Measurements from ENCODE around the gene MYO10.

MYO10 gene

GRCh38 chr5:16866795-16867576 is 69.1 kb downstream of the MYO10 start:
- Histone ChIP-seq H3K4me1 (ENCODE audit: control insufficient read depth in 1 of 2, insufficient read depth in 2 of 2, low read length in 2 of 2) (peaks cover 24 to 30% of the 10 kb centered on the region in 2 donors), H3K9me3 (ENCODE audit: control insufficient read depth in 1 of 2, low read length in 2 of 2) (no peaks in the 10 kb centered on the region), H3K27ac (ENCODE audit: low read depth, low read length) (no peak overlapping the region), H3K36me3 (ENCODE audit: control insufficient read depth in 1 of 2, insufficient read depth in 2 of 2, low read length in 2 of 2) (no peaks in the 10 kb centered on the region), H3K4me3 (ENCODE audit: low read depth in 1 of 2, low read length in 2 of 2) (no peak overlapping the region), H3K9ac (ENCODE audit: low read depth in 1 of 2, low read length in 2 of 2) (no peak overlapping the region), H3K27me3 (ENCODE audit: control insufficient read depth in 1 of 2, insufficient read depth in 2 of 2, low read length in 2 of 2) (no peaks in the 10 kb centered on the region)

GRCh38 chr5:16866273-16866672 is 69.8 kb downstream of the MYO10 start:
- Histone ChIP-seq H3K9ac (ENCODE audit: low read depth in 1 of 2, low read length in 2 of 2) (no peak overlapping the region), H3K4me1 (ENCODE audit: control insufficient read depth in 1 of 2, insufficient read depth in 2 of 2, low read length in 2 of 2) (peaks cover 24 to 30% of the 10 kb centered on the region in 2 donors), H3K9me3 (ENCODE audit: control insufficient read depth in 1 of 2, low read length in 2 of 2) (no peaks in the 10 kb centered on the region), H3K27ac (ENCODE audit: low read depth, low read length) (no peak overlapping the region), H3K4me3 (ENCODE audit: low read depth in 1 of 2, low read length in 2 of 2) (no peak overlapping the region), H3K36me3 (ENCODE audit: control insufficient read depth in 1 of 2, insufficient read depth in 2 of 2, low read length in 2 of 2) (no peaks in the 10 kb centered on the region), H3K27me3 (ENCODE audit: control insufficient read depth in 1 of 2, insufficient read depth in 2 of 2, low read length in 2 of 2) (no peaks in the 10 kb centered on the region)

- H3K27ac ChIP-seq (ENCODE audit: low read depth, low read length) = no peak overlapping the region
- H3K36me3 ChIP-seq (ENCODE audit: control insufficient read depth in 1 of 2, insufficient read depth in 2 of 2, low read length in 2 of 2) = no peaks in the 10 kb centered on the region
- no peaks in the 10 kb centered on the region for H3K9me3 ChIP-seq (ENCODE audit: control insufficient read depth in 1 of 2, low read length in 2 of 2)
- no peak overlapping the region for H3K9ac ChIP-seq (ENCODE audit: low read depth in 1 of 2, low read length in 2 of 2)
- no peaks in the 10 kb centered on the region for H3K27me3 ChIP-seq (ENCODE audit: control insufficient read depth in 1 of 2, insufficient read depth in 2 of 2, low read length in 2 of 2)
- H3K4me3 ChIP-seq (ENCODE audit: low read depth in 1 of 2, low read length in 2 of 2) = no peak overlapping the region
- H3K4me1 ChIP-seq (ENCODE audit: control insufficient read depth in 1 of 2, insufficient read depth in 2 of 2, low read length in 2 of 2) = peaks cover 24 to 30% of the 10 kb centered on the region in 2 donors
Observed at GRCh38 chr5:16865151-16865550, 70.9 kb downstream of the MYO10 start.

- Histone ChIP-seq H3K27me3 (ENCODE audit: control insufficient read depth in 1 of 2, insufficient read depth in 2 of 2, low read length in 2 of 2) (no peaks in the 10 kb centered on the region), H3K4me1 (ENCODE audit: control insufficient read depth in 1 of 2, insufficient read depth in 2 of 2, low read length in 2 of 2) (peaks cover 24 to 30% of the 10 kb centered on the region in 2 donors), H3K9me3 (ENCODE audit: control insufficient read depth in 1 of 2, low read length in 2 of 2) (no peaks in the 10 kb centered on the region), H3K9ac (ENCODE audit: low read depth in 1 of 2, low read length in 2 of 2) (no peak overlapping the region), H3K36me3 (ENCODE audit: control insufficient read depth in 1 of 2, insufficient read depth in 2 of 2, low read length in 2 of 2) (no peaks in the 10 kb centered on the region), H3K27ac (ENCODE audit: low read depth, low read length) (no peak overlapping the region), H3K4me3 (ENCODE audit: low read depth in 1 of 2, low read length in 2 of 2) (no peak overlapping the region)
Observed at GRCh38 chr5:16864631-16865131, 71.4 kb downstream of the MYO10 start.

- Histone ChIP-seq H3K27ac (ENCODE audit: low read depth, low read length) (no peak overlapping the region), H3K4me3 (ENCODE audit: low read depth in 1 of 2, low read length in 2 of 2) (no peak overlapping the region), H3K36me3 (ENCODE audit: control insufficient read depth in 1 of 2, insufficient read depth in 2 of 2, low read length in 2 of 2) (peaks cover 0 to 6% of the 10 kb centered on the region in 2 donors), H3K9ac (ENCODE audit: low read depth in 1 of 2, low read length in 2 of 2) (no peak overlapping the region), H3K9me3 (ENCODE audit: control insufficient read depth in 1 of 2, low read length in 2 of 2) (peaks cover 7% of the 10 kb centered on the region in 2 donors), H3K4me1 (ENCODE audit: control insufficient read depth in 1 of 2, insufficient read depth in 2 of 2, low read length in 2 of 2) (peaks cover 24 to 30% of the 10 kb centered on the region in 2 donors), H3K27me3 (ENCODE audit: control insufficient read depth in 1 of 2, insufficient read depth in 2 of 2, low read length in 2 of 2) (no peaks in the 10 kb centered on the region)
Observed at GRCh38 chr5:16863469-16863946, 72.6 kb downstream of the MYO10 start.

- Histone ChIP-seq H3K27me3 (ENCODE audit: control insufficient read depth in 1 of 2, insufficient read depth in 2 of 2, low read length in 2 of 2) (no peaks in the 10 kb centered on the region), H3K4me1 (ENCODE audit: control insufficient read depth in 1 of 2, insufficient read depth in 2 of 2, low read length in 2 of 2) (peaks cover 24 to 29% of the 10 kb centered on the region in 2 donors), H3K27ac (ENCODE audit: low read depth, low read length) (no peak overlapping the region), H3K36me3 (ENCODE audit: control insufficient read depth in 1 of 2, insufficient read depth in 2 of 2, low read length in 2 of 2) (peaks cover 0 to 6% of the 10 kb centered on the region in 2 donors), H3K9ac (ENCODE audit: low read depth in 1 of 2, low read length in 2 of 2) (no peak overlapping the region), H3K9me3 (ENCODE audit: control insufficient read depth in 1 of 2, low read length in 2 of 2) (peaks cover 7% of the 10 kb centered on the region in 2 donors), H3K4me3 (ENCODE audit: low read depth in 1 of 2, low read length in 2 of 2) (no peak overlapping the region)
Observed at GRCh38 chr5:16862777-16863176, 73.3 kb downstream of the MYO10 start.

- Histone ChIP-seq H3K4me1 (ENCODE audit: control insufficient read depth in 1 of 2, insufficient read depth in 2 of 2, low read length in 2 of 2) (peaks cover 16% of the 10 kb centered on the region in 2 donors), H3K27ac (ENCODE audit: low read depth, low read length) (no peak overlapping the region), H3K9me3 (ENCODE audit: control insufficient read depth in 1 of 2, low read length in 2 of 2) (peaks cover 7% of the 10 kb centered on the region in 2 donors), H3K36me3 (ENCODE audit: control insufficient read depth in 1 of 2, insufficient read depth in 2 of 2, low read length in 2 of 2) (peaks cover 0 to 6% of the 10 kb centered on the region in 2 donors), H3K27me3 (ENCODE audit: control insufficient read depth in 1 of 2, insufficient read depth in 2 of 2, low read length in 2 of 2) (no peaks in the 10 kb centered on the region), H3K9ac (ENCODE audit: low read depth in 1 of 2, low read length in 2 of 2) (no peak overlapping the region), H3K4me3 (ENCODE audit: low read depth in 1 of 2, low read length in 2 of 2) (no peak overlapping the region)
Observed at GRCh38 chr5:16859346-16859745, 76.7 kb downstream of the MYO10 start.

GRCh38 chr5:16858151-16858550 is 77.9 kb downstream of the MYO10 start:
- H3K4me1 ChIP-seq (ENCODE audit: control insufficient read depth in 1 of 2, insufficient read depth in 2 of 2, low read length in 2 of 2) = peaks cover 10% of the 10 kb centered on the region in 2 donors
- H3K36me3 ChIP-seq (ENCODE audit: control insufficient read depth in 1 of 2, insufficient read depth in 2 of 2, low read length in 2 of 2) = peaks cover 0 to 6% of the 10 kb centered on the region in 2 donors

GRCh38 chr5:16857635-16858034 is 78.5 kb downstream of the MYO10 start:
- no peak overlapping the region for H3K9ac ChIP-seq (ENCODE audit: low read depth in 1 of 2, low read length in 2 of 2)
- H3K27me3 ChIP-seq (ENCODE audit: control insufficient read depth in 1 of 2, insufficient read depth in 2 of 2, low read length in 2 of 2) = no peaks in the 10 kb centered on the region
- H3K9me3 ChIP-seq (ENCODE audit: control insufficient read depth in 1 of 2, low read length in 2 of 2) = peaks cover 7% of the 10 kb centered on the region in 2 donors
- no peak overlapping the region for H3K4me3 ChIP-seq (ENCODE audit: low read depth in 1 of 2, low read length in 2 of 2)
- peaks cover 5 to 6% of the 10 kb centered on the region in 2 donors for H3K4me1 ChIP-seq (ENCODE audit: control insufficient read depth in 1 of 2, insufficient read depth in 2 of 2, low read length in 2 of 2)
- H3K36me3 ChIP-seq (ENCODE audit: control insufficient read depth in 1 of 2, insufficient read depth in 2 of 2, low read length in 2 of 2) = peaks cover 0 to 6% of the 10 kb centered on the region in 2 donors
- no peak overlapping the region for H3K27ac ChIP-seq (ENCODE audit: low read depth, low read length)

More at GRCh38 chr5:16858151-16858550, 77.9 kb downstream of the MYO10 start:
- no peaks in the 10 kb centered on the region for H3K27me3 ChIP-seq (ENCODE audit: control insufficient read depth in 1 of 2, insufficient read depth in 2 of 2, low read length in 2 of 2)
- H3K9me3 ChIP-seq (ENCODE audit: control insufficient read depth in 1 of 2, low read length in 2 of 2) = peaks cover 7% of the 10 kb centered on the region in 2 donors
- H3K27ac ChIP-seq (ENCODE audit: low read depth, low read length) = no peak overlapping the region
- H3K4me3 ChIP-seq (ENCODE audit: low read depth in 1 of 2, low read length in 2 of 2) = no peak overlapping the region
- H3K9ac ChIP-seq (ENCODE audit: low read depth in 1 of 2, low read length in 2 of 2) = no peak overlapping the region

GRCh38 chr5:16856531-16856930 is 79.6 kb downstream of the MYO10 start:
- no peaks in the 10 kb centered on the region for H3K27me3 ChIP-seq (ENCODE audit: control insufficient read depth in 1 of 2, insufficient read depth in 2 of 2, low read length in 2 of 2)
- no peak overlapping the region for H3K27ac ChIP-seq (ENCODE audit: low read depth, low read length)
- H3K9me3 ChIP-seq (ENCODE audit: control insufficient read depth in 1 of 2, low read length in 2 of 2) = peaks cover 7% of the 10 kb centered on the region in 2 donors
- peaks cover 0 to 6% of the 10 kb centered on the region in 2 donors for H3K36me3 ChIP-seq (ENCODE audit: control insufficient read depth in 1 of 2, insufficient read depth in 2 of 2, low read length in 2 of 2)
- H3K4me3 ChIP-seq (ENCODE audit: low read depth in 1 of 2, low read length in 2 of 2) = no peak overlapping the region
- peaks cover 5 to 6% of the 10 kb centered on the region in 2 donors for H3K4me1 ChIP-seq (ENCODE audit: control insufficient read depth in 1 of 2, insufficient read depth in 2 of 2, low read length in 2 of 2)
- no peak overlapping the region for H3K9ac ChIP-seq (ENCODE audit: low read depth in 1 of 2, low read length in 2 of 2)
